ENCODE measurements around the gene KRTAP10-1.

- no peak for TF ChIP-seq CTCF (conservative IDR thresholded peaks at IDR 0.05; ENCODE audit: low read length)
- no peak for TF ChIP-seq EZH2phosphoT487 (IDR thresholded peaks at IDR 0.05; ENCODE audit: borderline replicate concordance, low read depth, low read length)
Observed at GRCh38 chr21:44497703-44498126, 42.3 kb downstream of the KRTAP10-1 start.

Measured in OCI-LY7 (cell line).